HAP-1 (cell line): ENCODE measurements around the gene BEND6.
"Not testable (repeated sequence)": the region's sequence is repeated elsewhere in the genome, so short reads cannot be mapped to it uniquely, and the experiment has no call there.

Experiments
- DNase-seq, 2 experiments: peaks; one replicate each; pipeline ENCODE4 v3.0.0-alpha.2; 2016 to 2020; ENCODE audit warnings: low spot score in 2 of 2
- H3K27me3 ChIP-seq: fragments of 250-450 bp; sonication (Bioruptor Pico); 2 replicates; pipeline ENCODE4 v1.5.1; 2020; ENCODE audit warnings: low read depth, mild to moderate bottlenecking, moderate library complexity
- H3K36me3 ChIP-seq: fragments of 250-450 bp; sonication (Bioruptor Pico); replicated peaks from 2 replicates; pipeline ENCODE4 v1.5.1; 2020; ENCODE audit warnings: mild to moderate bottlenecking
- H3K4me1 ChIP-seq: fragments of 250-450 bp; sonication (Bioruptor Pico); 2 replicates; pipeline ENCODE4 v1.5.1; 2020; ENCODE audit warnings: mild to moderate bottlenecking
- H3K4me3 ChIP-seq: fragments of 250-450 bp; sonication (Bioruptor Pico); 2 replicates; pipeline ENCODE4 v1.5.1; 2020; ENCODE audit warnings: mild to moderate bottlenecking, moderate library complexity
- H3K9me3 ChIP-seq: fragments of 250-450 bp; sonication (Bioruptor Pico); 2 replicates; pipeline ENCODE4 v1.5.1; 2020; ENCODE audit warnings: mild to moderate bottlenecking, moderate library complexity
- in situ Hi-C: fragments of 300-500 bp; cut with MboI; formaldehyde crosslinking; loops from 3 replicates; pipeline ENCODE4 v1.14.3; 2020; ENCODE audit warnings: low sequenced_read_pairs, inconsistent platforms, mixed read lengths

BEND6 gene

DNA sequence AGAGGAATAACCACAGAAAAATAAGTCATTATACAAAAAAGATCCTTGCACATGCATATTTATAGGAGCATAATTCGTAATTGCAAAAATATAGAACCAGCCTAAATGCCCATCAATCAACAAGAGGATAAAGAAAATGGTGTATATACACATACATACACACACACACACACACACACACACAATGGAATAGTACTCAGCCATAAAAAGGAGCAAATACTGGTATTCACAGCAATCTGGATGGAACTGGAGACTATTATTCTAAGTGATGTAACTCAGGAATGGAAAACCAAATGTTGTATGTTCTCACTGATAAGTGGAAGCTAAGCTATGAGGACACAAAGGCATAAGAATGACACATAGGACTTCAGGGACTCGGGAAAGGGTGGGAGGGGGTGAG, 89.7 kb downstream of the BEND6 start:
- H3K4me3 ChIP-seq = no peak overlapping the region
- peaks cover 13% of the 10 kb centered on the region; the same call in 1 of the 2 replicates for H3K36me3 ChIP-seq
- H3K9me3 ChIP-seq = no peaks in the 10 kb centered on the region
- DNase-seq = no peak
- in situ Hi-C loops = no loop called here
- H3K27me3 ChIP-seq = 0 out of 2 replicates have a peak, but pooled peaks cover 3% of the 10 kb centered on the region
- peaks cover 17% of the 10 kb centered on the region for H3K4me1 ChIP-seq

DNA sequence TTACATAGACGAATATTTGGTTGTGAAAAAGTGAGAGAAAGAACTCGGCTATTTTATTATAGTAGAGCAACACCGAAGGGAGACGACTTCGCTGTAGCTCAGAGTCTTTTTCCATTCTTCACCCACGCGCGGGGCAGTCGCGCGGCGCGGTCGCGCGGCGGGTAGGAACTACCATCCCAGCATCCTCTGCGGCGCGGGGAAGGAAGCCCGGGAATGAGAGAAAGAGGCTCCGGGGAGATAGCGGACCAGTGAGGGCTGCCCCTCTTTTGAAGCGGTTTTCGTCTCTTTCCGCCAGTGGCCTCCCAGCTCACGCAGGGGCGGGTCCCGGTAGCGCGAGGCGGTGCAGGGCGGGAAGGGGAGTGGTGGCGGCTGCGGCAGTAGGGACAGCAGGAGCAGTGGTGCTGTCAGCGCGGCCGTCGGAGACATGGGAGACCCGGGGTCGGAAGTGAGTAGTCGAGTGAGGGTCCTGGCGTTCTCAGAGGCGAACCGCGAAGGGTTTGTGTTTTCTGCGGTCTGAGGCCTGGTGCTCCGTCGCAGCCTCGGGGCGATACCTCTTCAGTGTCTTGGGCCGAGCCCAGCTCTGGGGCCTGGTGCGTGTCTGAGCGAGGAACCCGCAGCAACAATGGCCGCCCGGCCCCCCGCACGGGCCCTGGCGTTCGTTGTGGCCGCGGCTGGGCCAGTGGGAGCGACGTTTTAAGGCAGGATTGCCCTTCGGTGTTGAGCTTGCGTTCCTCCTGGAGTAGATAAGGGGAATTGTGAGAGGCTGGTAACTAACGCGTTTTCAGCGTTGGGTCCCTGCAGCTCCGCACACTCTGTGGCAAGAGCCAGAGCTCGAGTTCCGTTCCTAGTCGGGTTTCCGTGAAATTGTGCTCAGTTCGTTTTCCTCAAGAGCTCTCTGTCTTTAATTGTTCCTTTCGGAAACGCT, 91.7 kb downstream of the BEND6 start, which contains the start of gene KIAA1586:
Gene KIAA1586 (plus strand): TSS at position 362 of the 925 bp plus-strand sequence. CDS start 63 bp downstream, at position 425.
- Histone ChIP-seq H3K4me1 (peaks cover 17% of the 10 kb centered on the region), H3K36me3 (peaks cover 25% of the 10 kb centered on the region), H3K4me3 (peak within 1 kb of the TSS; percentile 51)
- in situ Hi-C loops, H3K27me3 ChIP-seq, H3K9me3 ChIP-seq: not testable (repeated sequence)
- DNase-seq = peak; percentile 93 to 94

DNA sequence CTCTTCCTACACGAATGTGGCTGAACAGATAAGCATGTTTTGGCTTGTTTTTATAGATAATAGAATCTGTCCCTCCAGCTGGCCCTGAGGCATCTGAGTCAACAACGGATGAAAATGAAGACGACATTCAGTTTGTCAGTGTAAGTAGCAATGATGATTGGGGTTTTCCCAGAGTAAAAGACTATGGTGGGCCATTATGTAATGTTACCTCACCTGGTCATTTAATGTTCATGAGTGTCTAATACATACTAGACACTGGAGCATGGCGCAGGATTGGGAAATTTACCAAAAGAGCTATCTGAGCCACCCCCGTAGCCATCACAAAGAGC, 92.3 kb downstream of the BEND6 start:
- H3K36me3 ChIP-seq = peaks cover 31% of the 10 kb centered on the region
- H3K27me3 ChIP-seq, in situ Hi-C loops, DNase-seq, H3K4me3 ChIP-seq, H3K9me3 ChIP-seq: not testable (repeated sequence)
- H3K4me1 ChIP-seq = peaks cover 17% of the 10 kb centered on the region

DNA sequence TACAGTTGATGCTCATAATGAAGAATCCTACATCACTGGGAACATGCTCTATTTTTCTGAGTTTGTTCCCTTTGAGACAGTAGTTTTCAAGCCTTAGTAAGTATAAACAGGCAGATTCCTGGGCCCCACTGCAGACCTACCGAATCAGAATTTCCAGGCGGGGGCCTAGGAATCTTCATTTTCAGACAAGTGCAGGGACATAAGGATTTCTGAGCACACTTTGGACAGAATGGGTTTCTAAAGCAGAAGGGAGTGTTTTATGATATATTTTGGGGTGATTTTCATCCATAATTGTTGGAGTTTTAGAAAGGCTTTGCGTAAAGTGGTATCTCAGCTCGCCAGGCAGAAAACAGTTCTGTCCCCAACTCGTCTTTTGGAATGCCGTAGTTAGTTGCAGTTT, 93.0 kb downstream of the BEND6 start:
- H3K27me3 ChIP-seq, in situ Hi-C loops, DNase-seq, H3K9me3 ChIP-seq: not testable (repeated sequence)
- Histone ChIP-seq H3K4me3 (peak overlapping the region; percentile 32), H3K4me1 (peaks cover 17% of the 10 kb centered on the region), H3K36me3 (peaks cover 35% of the 10 kb centered on the region)

DNA sequence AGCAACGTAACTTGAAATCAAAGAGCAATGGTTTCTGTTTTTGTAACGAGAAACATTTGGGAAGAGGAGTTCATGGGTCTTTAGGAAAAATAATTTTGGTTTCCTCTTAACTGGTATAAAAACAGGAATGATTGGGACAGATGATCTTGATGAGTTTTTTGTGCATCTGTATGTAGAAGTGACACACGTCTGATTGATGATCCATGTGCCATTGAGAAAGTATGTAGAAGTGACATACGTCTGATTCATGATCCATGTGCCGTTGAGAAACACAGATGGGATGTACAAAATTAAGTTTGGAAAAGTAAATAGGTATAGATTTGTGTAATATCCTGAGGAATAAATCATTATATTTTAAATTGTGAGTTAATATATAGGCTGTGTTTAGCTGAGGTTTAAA, 93.7 kb downstream of the BEND6 start:
- Histone ChIP-seq H3K36me3 (peaks cover 39% of the 10 kb centered on the region), H3K27me3 (no peaks in the 10 kb centered on the region), H3K4me3 (peak overlapping the region; percentile 32), H3K9me3 (no peaks in the 10 kb centered on the region), H3K4me1 (peaks cover 17% of the 10 kb centered on the region)
- in situ Hi-C loops = no loop called here
- DNase-seq = no peak

DNA sequence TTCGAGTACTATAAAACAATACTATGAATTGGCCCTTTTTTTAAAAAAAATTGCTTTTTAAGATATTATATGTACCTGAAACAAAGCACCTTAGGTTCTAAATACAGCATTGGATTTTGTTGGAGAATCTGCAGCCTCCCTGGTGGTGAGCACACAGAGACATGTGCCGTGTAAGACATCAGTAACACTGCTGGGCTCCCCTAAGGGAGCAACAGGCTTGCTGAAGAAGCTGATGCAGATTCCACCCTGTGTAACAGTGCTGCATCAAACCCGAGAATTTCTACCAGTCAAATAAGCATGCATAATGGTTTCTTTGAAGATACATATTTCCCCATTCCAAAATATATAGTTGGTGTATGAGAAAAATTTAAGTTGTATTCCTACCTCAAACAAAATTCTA, 108.9 kb downstream of the BEND6 start:
- H3K4me3 ChIP-seq = no peak overlapping the region
- H3K36me3 ChIP-seq = peaks cover 13% of the 10 kb centered on the region
- no peaks in the 10 kb centered on the region for H3K9me3 ChIP-seq
- no peak for DNase-seq
- in situ Hi-C loops = no loop called here
- no peaks in the 10 kb centered on the region for H3K4me1 ChIP-seq
- H3K27me3 ChIP-seq = no peaks in the 10 kb centered on the region

DNA sequence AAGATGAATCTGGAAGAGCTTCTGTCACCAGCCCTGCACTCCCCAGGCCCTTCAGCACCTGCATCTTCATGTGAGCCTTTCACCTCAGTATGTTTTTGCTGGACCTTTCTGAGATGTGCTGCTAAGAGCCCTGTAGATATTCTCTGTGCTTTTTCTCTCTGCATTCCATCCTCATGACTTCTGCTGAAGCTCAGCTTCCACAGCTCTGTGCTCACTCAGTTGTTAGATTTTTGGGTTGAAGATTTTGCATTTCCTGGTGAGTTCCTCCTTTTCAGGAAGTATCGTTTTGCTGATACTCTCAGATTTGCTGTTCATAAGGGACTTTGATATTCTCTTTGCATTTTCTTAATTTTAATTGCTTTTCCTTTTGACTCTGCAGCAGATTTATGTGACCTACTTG, 109.9 kb downstream of the BEND6 start:
- Histone ChIP-seq H3K4me3 (no peak overlapping the region), H3K27me3 (no peaks in the 10 kb centered on the region), H3K4me1 (no peaks in the 10 kb centered on the region), H3K9me3 (no peaks in the 10 kb centered on the region), H3K36me3 (peaks cover 10% of the 10 kb centered on the region)
- no peak for DNase-seq
- in situ Hi-C loops = no loop called here

DNA sequence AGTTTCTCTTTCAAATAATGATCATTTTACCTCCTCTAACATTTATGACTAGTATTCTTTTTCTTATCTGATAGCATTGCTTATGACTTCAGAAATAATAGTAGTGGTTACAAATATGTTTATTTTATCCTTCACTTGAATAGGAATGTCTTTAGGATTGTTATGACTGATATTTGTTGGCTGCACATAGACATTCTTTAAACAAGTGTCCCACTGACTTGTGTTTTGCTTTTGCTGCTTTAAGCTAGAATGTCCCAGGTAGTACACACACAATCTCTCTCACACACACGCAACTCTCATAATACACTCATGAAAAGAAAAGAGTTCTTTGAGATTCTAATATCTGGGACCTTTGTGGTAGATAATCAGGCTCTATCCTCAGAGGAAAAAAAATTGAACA, 113.2 kb downstream of the BEND6 start:
- no peak for DNase-seq
- H3K4me3 ChIP-seq = no peak overlapping the region
- in situ Hi-C loops = no loop called here
- H3K4me1 ChIP-seq = no peaks in the 10 kb centered on the region
- no peaks in the 10 kb centered on the region; the same call in 1 of the 2 replicates for H3K36me3 ChIP-seq
- no peaks in the 10 kb centered on the region for H3K9me3 ChIP-seq
- no peaks in the 10 kb centered on the region for H3K27me3 ChIP-seq

DNA sequence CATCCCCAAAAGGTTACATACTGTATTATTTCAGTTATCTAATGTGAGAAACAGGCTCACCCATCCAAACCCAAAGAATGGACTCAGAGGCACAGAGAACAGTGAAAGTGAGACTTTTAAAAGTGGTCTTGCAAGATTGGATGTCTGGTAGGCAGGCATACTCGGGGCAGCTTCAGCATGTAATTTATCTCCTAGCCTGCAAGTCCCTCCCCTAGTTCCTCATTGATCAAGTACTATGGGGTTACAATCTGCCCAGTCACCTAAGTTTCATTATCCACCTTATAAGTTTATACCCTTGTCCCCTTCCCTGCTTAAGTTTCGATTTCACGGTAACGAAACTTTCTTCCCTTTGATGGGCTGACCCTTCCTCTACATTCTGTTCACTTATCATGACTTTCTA, 114.3 kb downstream of the BEND6 start:
- in situ Hi-C loops = no loop called here
- Histone ChIP-seq H3K27me3 (no peaks in the 10 kb centered on the region), H3K4me1 (no peaks in the 10 kb centered on the region), H3K4me3 (no peak overlapping the region), H3K9me3 (no peaks in the 10 kb centered on the region), H3K36me3 (no peaks in the 10 kb centered on the region; the same call in 1 of the 2 replicates)
- no peak for DNase-seq

DNA sequence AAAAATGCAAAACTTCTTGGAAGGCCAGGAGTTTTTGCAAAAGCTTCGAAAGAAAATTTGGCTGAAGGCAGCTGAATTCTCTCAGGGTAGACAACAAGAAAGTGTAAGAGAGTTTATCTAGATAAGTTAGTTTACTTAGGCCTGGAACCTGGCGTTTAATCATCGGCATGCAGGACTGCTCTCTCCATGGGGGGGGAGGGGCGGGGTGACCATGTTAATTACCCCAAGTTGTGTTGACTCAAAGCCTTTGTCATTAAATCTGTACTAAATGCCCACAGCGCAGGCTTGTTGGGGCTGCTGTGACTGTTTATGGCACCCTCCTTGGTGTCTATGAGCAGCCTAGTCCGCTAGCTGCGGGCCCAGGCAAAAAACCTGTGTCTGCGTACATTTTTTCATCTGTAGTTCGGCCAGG, 115.0 kb downstream of the BEND6 start:
- in situ Hi-C loops = no loop called here
- H3K4me3 ChIP-seq = no peak overlapping the region
- no peaks in the 10 kb centered on the region; the same call in 1 of the 2 replicates for H3K36me3 ChIP-seq
- H3K4me1 ChIP-seq = no peaks in the 10 kb centered on the region
- H3K27me3 ChIP-seq = no peaks in the 10 kb centered on the region
- DNase-seq = no peak
- H3K9me3 ChIP-seq = no peaks in the 10 kb centered on the region

DNA sequence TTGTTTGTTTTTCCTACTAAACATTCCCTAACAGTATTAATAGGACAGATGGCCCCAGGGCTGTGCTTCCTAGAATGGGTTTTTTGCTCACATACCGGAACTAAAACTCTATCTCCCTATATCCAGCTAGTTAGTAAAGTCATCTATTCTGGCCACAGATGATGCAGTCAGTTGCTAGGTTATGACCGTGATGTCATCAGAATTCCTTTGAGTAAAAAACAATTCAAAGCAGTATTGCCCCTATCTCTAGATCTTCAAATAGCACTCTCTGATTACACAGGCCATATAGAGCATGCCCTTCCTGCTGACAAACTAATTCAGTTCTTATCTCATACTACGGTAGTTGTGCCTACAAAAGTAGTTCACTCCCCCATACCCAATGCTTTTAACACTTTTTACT, 117.2 kb downstream of the BEND6 start:
- in situ Hi-C loops = no loop called here
- H3K36me3 ChIP-seq = no peaks in the 10 kb centered on the region; the same call in 1 of the 2 replicates
- DNase-seq = no peak
- no peaks in the 10 kb centered on the region for H3K27me3 ChIP-seq
- H3K4me1 ChIP-seq = no peaks in the 10 kb centered on the region
- no peaks in the 10 kb centered on the region for H3K9me3 ChIP-seq
- no peak overlapping the region for H3K4me3 ChIP-seq

DNA sequence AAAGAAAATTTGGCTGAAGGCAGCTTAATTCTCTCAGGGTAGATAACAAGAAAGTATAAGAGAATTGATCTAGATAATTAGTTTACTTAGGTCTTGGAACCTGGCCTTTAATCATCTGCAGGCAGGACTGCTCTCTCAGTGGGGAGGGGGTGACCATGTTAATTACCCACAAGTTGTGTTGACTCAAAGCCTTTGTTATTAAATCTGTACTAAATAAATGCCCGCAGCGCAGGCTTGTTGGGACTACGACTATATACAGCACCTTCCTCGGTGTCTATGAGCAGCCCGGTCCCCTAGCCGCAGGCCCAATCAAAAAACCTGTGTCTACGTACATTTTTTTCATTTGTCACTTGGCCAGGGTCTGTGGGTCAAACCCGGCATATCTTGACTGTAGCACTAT, 119.5 kb downstream of the BEND6 start:
- H3K4me1 ChIP-seq = no peaks in the 10 kb centered on the region
- H3K4me3 ChIP-seq = no peak overlapping the region
- no peak for DNase-seq
- no peaks in the 10 kb centered on the region for H3K9me3 ChIP-seq
- no peaks in the 10 kb centered on the region for H3K27me3 ChIP-seq
- in situ Hi-C loops = no loop called here
- H3K36me3 ChIP-seq = no peaks in the 10 kb centered on the region; the same call in 1 of the 2 replicates

DNA sequence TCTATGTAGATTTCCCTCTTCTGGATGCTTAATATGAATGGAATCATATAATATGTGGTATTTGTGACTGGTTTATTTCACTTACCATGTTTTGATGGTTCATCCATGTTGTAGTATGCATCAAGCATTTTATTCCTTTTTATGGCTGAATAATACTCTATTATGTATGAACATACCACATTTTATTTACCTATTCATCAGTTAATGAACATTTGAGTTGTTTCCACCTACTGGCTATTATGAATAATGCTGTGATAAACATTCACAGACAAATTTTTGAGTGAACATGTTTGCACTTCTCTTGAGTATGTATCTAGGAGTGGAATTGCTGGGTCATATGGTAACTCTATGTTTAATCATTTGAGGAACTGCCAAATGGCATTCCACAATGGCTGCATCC, 120.2 kb downstream of the BEND6 start:
- no peaks in the 10 kb centered on the region for H3K27me3 ChIP-seq
- in situ Hi-C loops = no loop called here
- DNase-seq = no peak
- H3K4me3 ChIP-seq = no peak overlapping the region
- no peaks in the 10 kb centered on the region for H3K9me3 ChIP-seq
- H3K4me1 ChIP-seq = no peaks in the 10 kb centered on the region
- no peaks in the 10 kb centered on the region; the same call in 1 of the 2 replicates for H3K36me3 ChIP-seq
